Measurements from ENCODE around the gene FAM13A. TPM values are rescaled to one million over a fixed set of nuclear protein-coding genes. Genes with fewer than 3 reads are reported as not detected.

Gene FAM13A
- total and polyA plus RNA-seq, 10 of the 15 experiments (the other 5 are each of a cell fraction or from before 2014, with no cell fraction given): 0.05 to 1.8 (median 0.27) TPM; not detected in 1

DNA sequence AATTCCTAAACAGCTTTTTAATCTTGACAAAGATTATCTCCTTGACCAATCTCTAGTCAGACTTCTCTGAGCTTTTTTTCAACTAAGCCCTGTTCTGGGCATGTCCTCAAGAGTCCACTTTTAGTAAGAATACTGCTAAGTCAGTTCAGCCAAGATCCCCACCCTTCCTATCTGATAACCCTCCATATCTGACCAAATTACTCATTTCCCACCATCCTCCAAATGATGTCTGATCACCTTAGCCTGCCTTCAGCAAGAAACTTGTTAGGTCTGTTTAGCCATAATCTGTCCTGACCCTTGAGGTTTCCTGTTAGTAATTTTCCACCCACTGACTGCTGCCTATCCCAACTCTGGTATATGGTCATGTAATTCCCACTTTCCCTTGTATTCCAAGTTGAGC, 65.2 kb downstream of the FAM13A start:
- Histone ChIP-seq H3K4me1 (ENCODE audit: control insufficient read depth, insufficient read depth, low read length) (no peaks in the 10 kb centered on the region), H3K9ac (ENCODE audit: control insufficient read depth, insufficient read depth, low read length) (no peak overlapping the region), H3K27me3 (replicated peaks in 1 of 2; ENCODE audit: control insufficient read depth in 2 of 2, insufficient read depth in 2 of 2, low read length in 1 of 2) (no peaks in the 10 kb centered on the region), H3K27ac (ENCODE audit: control insufficient read depth, insufficient read depth) (no peak overlapping the region), H3K4me2 (ENCODE audit: control insufficient read depth, insufficient read depth) (no peak overlapping the region), H4K20me1 (ENCODE audit: control insufficient read depth, insufficient read depth) (no peaks in the 10 kb centered on the region), H3K79me2 (ENCODE audit: control insufficient read depth, insufficient read depth, low read length) (no peaks in the 10 kb centered on the region), H2AFZ (ENCODE audit: control insufficient read depth, low read depth, low read length) (no peak overlapping the region), H3K4me3 (no peak overlapping the region), H3K36me3 (ENCODE audit: control insufficient read depth in 2 of 2, insufficient read depth in 2 of 2, low read length in 1 of 2) (no peaks in the 10 kb centered on the region), H3K9me3 (replicated peaks; ENCODE audit: control insufficient read depth, insufficient read depth, low read length) (no peaks in the 10 kb centered on the region)
- no TSS peak for BruUV-seq (replicated peaks)
- SMC1A ChIA-PET (ENCODE audit: uncharacterized antibody, unreplicated experiment): interaction anchor here (0.9 to 2.8 kb wide), 4 partner anchors 14 to 112 kb away, joined by 3 to 7 read pairs (median 4); no protein-coding TSS in a partner anchor
- in situ Hi-C loops (cut with MboI): no loop called here
- DNase-seq (ENCODE audit: low read depth, low spot score) (no peak), FAIRE-seq (no peak), ATAC-seq (no peak)
- POLR2A ChIA-PET: no interaction called here
- CTCF ChIA-PET: interaction anchor here (2.0 kb wide), 1 partner anchor 10 kb away, joined by 4 read pairs; no protein-coding TSS in a partner anchor
- RAD21 ChIA-PET (ENCODE audit: unreplicated experiment): interaction anchor here (0.7 kb wide), 1 partner anchor 651 kb away, joined by 3 read pairs; no protein-coding TSS in a partner anchor
- intact Hi-C loops (cut with micrococcal nuclease; ENCODE audit: unreplicated experiment): no loop called here
- no peak for TF ChIP-seq YBX1 (IDR thresholded peaks at IDR 0.05)

DNA sequence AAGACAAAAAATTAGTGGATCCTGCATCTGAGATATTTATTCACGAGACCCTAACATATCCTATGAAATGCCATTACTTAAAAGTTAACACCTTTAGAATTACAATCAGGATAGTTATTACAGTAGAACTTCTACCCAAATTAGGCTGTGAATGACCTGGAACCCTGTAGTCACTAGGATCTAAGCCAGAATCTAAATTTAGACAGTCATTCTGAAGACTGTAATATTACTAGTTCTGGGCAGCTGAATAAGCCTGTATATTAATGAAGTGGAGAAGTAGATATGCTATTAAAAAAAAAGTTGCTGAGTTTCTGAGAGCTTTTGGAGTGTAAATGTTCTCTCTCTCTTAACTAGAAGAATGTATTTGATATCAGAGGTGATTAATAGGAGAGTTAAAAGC, 67.0 kb downstream of the FAM13A start:
- Histone ChIP-seq H3K36me3 (ENCODE audit: control insufficient read depth in 2 of 2, insufficient read depth in 2 of 2, low read length in 1 of 2) (no peaks in the 10 kb centered on the region), H3K9ac (ENCODE audit: control insufficient read depth, insufficient read depth, low read length) (no peak overlapping the region), H3K4me2 (ENCODE audit: control insufficient read depth, insufficient read depth) (no peak overlapping the region), H3K27ac (ENCODE audit: control insufficient read depth, insufficient read depth) (no peak overlapping the region), H3K79me2 (ENCODE audit: control insufficient read depth, insufficient read depth, low read length) (no peaks in the 10 kb centered on the region), H3K27me3 (replicated peaks in 1 of 2; ENCODE audit: control insufficient read depth in 2 of 2, insufficient read depth in 2 of 2, low read length in 1 of 2) (no peaks in the 10 kb centered on the region), H4K20me1 (ENCODE audit: control insufficient read depth, insufficient read depth) (no peaks in the 10 kb centered on the region), H2AFZ (ENCODE audit: control insufficient read depth, low read depth, low read length) (no peak overlapping the region), H3K9me3 (replicated peaks; ENCODE audit: control insufficient read depth, insufficient read depth, low read length) (no peaks in the 10 kb centered on the region), H3K4me1 (ENCODE audit: control insufficient read depth, insufficient read depth, low read length) (no peaks in the 10 kb centered on the region), H3K4me3 (no peak overlapping the region)
- TF ChIP-seq, protein P1, sequence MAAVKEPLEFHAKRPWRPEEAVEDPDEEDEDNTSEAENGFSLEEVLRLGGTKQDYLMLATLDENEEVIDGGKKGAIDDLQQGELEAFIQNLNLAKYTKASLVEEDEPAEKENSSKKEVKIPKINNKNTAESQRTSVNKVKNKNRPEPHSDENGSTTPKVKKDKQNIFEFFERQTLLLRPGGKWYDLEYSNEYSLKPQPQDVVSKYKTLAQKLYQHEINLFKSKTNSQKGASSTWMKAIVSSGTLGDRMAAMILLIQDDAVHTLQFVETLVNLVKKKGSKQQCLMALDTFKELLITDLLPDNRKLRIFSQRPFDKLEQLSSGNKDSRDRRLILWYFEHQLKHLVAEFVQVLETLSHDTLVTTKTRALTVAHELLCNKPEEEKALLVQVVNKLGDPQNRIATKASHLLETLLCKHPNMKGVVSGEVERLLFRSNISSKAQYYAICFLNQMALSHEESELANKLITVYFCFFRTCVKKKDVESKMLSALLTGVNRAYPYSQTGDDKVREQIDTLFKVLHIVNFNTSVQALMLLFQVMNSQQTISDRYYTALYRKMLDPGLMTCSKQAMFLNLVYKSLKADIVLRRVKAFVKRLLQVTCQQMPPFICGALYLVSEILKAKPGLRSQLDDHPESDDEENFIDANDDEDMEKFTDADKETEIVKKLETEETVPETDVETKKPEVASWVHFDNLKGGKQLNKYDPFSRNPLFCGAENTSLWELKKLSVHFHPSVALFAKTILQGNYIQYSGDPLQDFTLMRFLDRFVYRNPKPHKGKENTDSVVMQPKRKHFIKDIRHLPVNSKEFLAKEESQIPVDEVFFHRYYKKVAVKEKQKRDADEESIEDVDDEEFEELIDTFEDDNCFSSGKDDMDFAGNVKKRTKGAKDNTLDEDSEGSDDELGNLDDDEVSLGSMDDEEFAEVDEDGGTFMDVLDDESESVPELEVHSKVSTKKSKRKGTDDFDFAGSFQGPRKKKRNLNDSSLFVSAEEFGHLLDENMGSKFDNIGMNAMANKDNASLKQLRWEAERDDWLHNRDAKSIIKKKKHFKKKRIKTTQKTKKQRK (IDR thresholded peaks at IDR 0.05; ENCODE audit: low read depth, low read length): no peak
- TF ChIP-seq SUZ12 (IDR thresholded peaks at IDR 0.05; ENCODE audit: unreplicated experiment): no peak
- no peak for TF ChIP-seq ZNF24 (IDR thresholded peaks at IDR 0.05)
- no peak for TF ChIP-seq LARP7 (IDR thresholded peaks at IDR 0.05)
- TF ChIP-seq POLR2AphosphoS2 (IDR thresholded peaks at IDR 0.05; ENCODE audit: low read depth, low read length): no peak
- no peak for TF ChIP-seq ZBED1 (IDR thresholded peaks at IDR 0.05; ENCODE audit: borderline replicate concordance)
- TF ChIP-seq RCOR1 (conservative IDR thresholded peaks at IDR 0.05; ENCODE audit: low read depth, low read length): no peak
- TF ChIP-seq MEF2A (IDR thresholded peaks at IDR 0.05; ENCODE audit: insufficient read depth, low read depth, low read length): no peak
- TF ChIP-seq ZZZ3 (IDR thresholded peaks at IDR 0.05; ENCODE audit: control insufficient read depth, insufficient read length, low read depth): no peak
- no peak for TF ChIP-seq SMAD1 (IDR thresholded peaks at IDR 0.05; ENCODE audit: low read depth, partially characterized antibody)
- TF ChIP-seq, protein P2, sequence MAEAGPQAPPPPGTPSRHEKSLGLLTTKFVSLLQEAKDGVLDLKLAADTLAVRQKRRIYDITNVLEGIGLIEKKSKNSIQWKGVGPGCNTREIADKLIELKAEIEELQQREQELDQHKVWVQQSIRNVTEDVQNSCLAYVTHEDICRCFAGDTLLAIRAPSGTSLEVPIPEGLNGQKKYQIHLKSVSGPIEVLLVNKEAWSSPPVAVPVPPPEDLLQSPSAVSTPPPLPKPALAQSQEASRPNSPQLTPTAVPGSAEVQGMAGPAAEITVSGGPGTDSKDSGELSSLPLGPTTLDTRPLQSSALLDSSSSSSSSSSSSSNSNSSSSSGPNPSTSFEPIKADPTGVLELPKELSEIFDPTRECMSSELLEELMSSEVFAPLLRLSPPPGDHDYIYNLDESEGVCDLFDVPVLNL (IDR thresholded peaks at IDR 0.05; ENCODE audit: low read depth, low read length): no peak
- TF ChIP-seq NFXL1 (IDR thresholded peaks at IDR 0.05; ENCODE audit: borderline replicate concordance): no peak
- no peak for TF ChIP-seq ATF7 (IDR thresholded peaks at IDR 0.05; ENCODE audit: low read depth)
- no peak for TF ChIP-seq SREBF2 (IDR thresholded peaks at IDR 0.05; ENCODE audit: low read length)
- DNase-seq (ENCODE audit: low read depth, low spot score) (no peak), FAIRE-seq (no peak), ATAC-seq (no peak)
- ChIA-PET POLR2A (interaction anchor here (1.0 to 1.1 kb wide), 2 partner anchors 10 to 11 kb away, joined by 3 to 4 read pairs; no protein-coding TSS in a partner anchor), CTCF (interaction anchor here (0.7 to 2.0 kb wide), 5 partner anchors 12 to 171 kb away, joined by 3 to 4 read pairs (median 4); no protein-coding TSS in a partner anchor), RAD21 (ENCODE audit: unreplicated experiment) (interaction anchor here (0.9 to 1.4 kb wide), 2 partner anchors 32 to 34 kb away, joined by 3 read pairs; no protein-coding TSS in a partner anchor), SMC1A (ENCODE audit: uncharacterized antibody, unreplicated experiment) (interaction anchor here (0.8 to 3.5 kb wide), 6 partner anchors 9 to 60 kb away, joined by 3 to 13 read pairs (median 4); no protein-coding TSS in a partner anchor)
- in situ Hi-C loops (cut with MboI): no loop called here
- no TSS peak for BruUV-seq (replicated peaks)
- 5% methylated on average over 1 of the region's 1 CpG for WGBS (ENCODE audit: insufficient coverage, insufficient replicate concordance, low lambda C conversion rate, missing lambda C conversion rate)
- intact Hi-C loops (cut with micrococcal nuclease; ENCODE audit: unreplicated experiment): no loop called here

Data from GM12878 (cell line).